Urothelium cell line (cell line): Measurements from ENCODE around the gene MAPT.

Source experiments
- DNase-seq: peaks from one replicate; pipeline ENCODE4 v3.0.0; 2011; ENCODE audit warnings: low spot score, mixed read lengths
- FAIRE-seq: peaks from 2 replicates; lab custom pipeline; 2011; peaks lifted over from hg19 to GRCh38; lab: Jason Lieb, UNC

The MAPT gene

DNA sequence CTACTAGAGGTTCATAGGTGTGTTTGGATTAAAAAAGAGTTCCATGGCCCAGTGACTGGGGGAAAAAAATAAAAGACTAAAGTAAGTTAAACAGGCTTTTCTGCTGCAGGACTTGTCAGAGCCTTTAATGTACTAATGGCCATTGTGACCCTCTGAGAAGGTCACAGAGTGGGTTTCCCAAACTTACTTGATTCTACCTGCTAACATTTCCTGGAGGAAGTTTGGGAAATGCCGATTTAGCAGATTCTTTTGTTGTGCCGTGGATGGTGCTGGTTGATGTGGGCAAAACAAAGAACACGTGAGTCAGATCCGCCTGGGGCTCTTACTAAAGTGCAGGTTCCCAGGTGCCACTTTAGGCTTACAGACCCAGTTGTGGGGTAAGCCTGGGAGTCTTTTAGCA, 91.1 kb downstream of the MAPT start:
- FAIRE-seq, result no peak
- DNase-seq, result no peak

DNA sequence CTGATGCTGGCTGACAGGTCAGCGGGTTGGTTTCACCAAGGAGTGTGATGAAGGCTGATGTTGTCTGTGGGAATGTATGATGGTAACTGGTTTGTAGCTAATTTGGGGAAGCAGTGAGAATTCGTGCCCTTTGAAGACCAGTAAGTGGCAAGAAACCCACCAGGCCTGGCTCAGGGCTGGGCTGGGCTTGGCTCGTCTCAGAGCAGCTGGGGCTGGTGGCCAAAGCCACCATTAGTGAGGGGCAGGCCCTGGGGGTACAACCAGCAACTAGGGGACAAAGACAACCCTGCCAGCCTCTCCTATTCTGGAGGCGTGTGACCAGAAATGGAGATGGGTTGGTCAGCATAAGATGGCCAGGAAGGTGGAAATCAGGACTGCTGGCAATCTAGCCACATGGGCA, 91.7 kb downstream of the MAPT start:
- no peak for FAIRE-seq

DNA sequence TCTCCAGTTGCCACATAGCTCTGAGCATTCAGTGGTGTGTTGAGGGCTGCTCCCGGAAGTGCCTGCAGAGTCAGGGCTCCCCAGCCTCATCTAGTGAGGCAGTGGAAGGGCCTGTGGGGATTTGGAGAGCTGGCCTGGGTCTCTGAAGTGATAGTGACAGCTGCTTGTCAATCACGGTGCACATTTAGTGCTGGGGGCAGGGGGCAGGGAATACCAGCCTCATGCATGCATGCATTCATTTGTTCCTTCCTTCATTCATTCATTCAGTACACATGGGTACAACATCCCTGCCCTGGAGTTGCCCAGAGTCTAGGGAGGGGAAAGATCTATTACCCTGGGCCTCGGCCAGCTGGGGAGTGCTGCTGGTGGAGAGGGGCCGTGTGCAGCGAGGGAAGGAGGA, 93.4 kb downstream of the MAPT start:
- no peak for FAIRE-seq
- DNase-seq, result no peak

More for the DNA sequence above, 91.7 kb downstream of the MAPT start:
- no peak for DNase-seq

DNA sequence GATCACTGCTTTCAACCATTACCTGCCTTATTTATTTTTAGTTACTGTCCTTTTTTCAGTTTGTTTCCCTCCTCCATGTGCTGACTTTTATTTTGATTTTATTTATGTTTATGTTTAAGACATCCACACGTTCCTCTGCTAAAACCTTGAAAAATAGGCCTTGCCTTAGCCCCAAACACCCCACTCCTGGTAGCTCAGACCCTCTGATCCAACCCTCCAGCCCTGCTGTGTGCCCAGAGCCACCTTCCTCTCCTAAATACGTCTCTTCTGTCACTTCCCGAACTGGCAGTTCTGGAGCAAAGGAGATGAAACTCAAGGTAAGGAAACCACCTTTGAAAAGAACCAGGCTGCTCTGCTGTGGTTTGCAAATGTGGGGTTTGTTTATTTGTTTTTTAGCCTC, 95.4 kb downstream of the MAPT start:
- DNase-seq, result no peak
- no peak for FAIRE-seq

DNA sequence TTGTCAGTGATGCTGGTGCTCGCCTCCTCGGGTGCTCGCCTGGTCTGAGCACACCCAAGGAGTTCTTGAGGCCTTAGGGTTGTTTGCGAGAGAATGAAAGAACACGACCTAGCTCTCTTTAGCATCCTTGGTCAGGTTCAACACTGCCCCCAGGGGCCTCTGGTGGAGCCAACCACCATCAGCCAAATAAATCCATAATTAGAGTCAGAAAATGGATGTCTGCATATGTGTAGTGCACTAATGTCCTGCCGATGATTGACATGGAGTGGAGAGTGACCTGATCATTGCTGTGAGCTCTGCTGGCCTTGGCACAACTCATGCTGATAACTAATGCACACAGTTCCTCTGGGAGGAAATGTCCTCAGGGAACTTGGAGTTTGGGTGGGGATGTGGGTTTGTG, 96.5 kb downstream of the MAPT start:
- no peak for FAIRE-seq
- DNase-seq, result no peak

DNA sequence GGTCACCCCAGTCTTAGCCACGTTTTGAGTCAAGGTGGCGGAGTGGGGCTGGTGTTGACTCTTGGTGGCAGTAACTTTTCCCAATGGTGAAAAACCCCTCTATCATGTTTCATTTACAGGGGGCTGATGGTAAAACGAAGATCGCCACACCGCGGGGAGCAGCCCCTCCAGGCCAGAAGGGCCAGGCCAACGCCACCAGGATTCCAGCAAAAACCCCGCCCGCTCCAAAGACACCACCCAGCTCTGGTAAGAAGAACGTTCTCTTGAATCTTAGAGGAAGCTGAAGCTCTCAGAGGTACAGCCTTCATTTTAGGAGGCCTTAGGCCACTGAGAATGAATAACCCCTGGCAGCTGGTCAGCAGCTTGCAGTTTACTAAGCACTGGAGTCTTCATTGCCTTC, 97.0 kb downstream of the MAPT start:
- FAIRE-seq (no peak), DNase-seq (no peak)

DNA sequence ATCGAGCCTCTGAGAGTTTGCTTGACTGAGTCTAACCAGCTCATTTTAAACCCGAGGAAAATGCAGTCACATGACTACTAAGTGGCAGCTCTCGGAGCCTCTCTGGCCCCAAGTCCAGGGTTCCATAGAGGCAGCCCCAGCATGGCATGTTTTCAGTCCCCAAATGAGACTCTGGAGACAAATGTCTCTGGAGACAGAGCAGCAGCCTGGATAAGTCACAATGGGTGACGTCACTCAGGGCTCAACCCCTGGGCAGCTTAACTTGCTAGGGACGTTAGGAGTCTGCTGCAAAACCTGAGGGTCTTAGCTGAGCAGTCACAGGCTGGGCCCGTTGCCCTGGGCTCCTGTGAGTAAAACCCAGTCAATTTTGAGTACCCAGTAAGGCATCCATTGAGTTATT, 97.8 kb downstream of the MAPT start:
- DNase-seq (no peak), FAIRE-seq (no peak)

DNA sequence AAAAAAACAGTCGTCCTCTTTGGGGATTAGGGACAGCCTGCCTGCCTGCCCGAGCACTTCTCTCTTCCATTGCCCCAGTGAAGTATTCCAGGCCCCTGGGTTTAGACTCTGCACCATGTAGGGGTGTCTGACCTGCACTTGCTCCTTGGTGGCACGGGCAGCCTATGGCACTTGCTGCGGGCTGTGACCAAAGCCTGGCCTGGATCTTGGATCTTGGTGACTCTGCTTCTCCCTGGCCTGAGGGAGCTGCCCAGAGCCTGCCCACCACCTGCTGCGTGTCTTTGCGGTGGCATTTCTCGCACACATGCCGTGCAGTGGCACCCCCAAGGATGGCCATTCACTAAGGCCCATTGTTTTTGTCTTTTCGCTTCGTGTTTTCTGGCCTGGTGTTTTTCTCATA, 98.5 kb downstream of the MAPT start:
- FAIRE-seq, result no peak
- no peak for DNase-seq

DNA sequence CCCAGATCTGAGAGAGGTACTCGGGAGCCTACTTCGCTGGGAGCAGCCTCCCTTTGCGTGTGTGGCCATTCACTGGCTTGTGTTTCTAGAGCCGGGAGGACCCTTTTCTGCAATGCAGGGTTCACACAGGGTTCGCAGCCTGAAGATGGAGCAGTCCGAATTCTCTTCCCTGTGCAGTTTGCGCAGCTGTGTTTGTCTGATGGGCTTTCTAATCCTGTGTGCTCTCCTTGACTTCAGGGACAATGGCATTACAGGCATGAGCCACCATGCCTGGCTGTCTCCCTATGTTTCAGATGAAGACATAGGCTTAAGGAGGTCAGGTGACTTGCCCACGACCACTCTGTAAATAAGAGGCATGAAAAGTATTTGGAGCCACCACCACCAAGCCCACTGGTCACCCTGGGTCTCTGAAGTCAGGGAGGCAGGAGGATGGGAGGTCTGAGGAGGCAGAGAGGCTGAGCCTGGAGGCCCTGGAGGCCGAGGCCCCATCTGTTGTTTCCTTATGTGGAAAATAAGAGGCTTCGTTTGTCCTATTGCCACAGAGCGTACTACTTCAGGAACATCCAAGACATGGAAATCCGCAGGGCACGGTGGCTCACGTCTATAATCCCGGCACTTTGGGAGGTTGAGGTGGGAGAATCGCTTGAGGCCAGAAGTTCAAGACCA, 99.7 kb downstream of the MAPT start:
- DNase-seq (no peak), FAIRE-seq (no peak)

DNA sequence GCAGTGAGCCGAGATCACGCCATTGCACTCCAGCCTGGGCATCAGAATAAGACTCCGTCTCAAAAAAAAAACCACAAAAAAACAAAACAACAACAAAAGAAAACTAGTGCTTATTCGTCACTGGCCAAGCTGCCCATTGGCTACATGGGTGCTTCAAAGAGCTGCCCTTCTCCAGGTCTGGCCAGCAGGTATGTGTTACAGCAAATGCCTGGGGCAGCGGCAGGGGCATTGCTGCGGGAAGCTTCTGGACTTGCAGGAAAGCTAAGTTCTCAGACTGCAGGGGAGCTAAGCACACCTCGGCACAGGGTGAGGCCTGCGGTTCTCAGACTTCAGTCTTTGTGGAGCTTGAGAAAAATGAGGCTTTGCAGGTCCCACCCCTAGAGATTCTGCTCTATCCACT, 100.6 kb downstream of the MAPT start:
- no peak for FAIRE-seq
- DNase-seq, result no peak

DNA sequence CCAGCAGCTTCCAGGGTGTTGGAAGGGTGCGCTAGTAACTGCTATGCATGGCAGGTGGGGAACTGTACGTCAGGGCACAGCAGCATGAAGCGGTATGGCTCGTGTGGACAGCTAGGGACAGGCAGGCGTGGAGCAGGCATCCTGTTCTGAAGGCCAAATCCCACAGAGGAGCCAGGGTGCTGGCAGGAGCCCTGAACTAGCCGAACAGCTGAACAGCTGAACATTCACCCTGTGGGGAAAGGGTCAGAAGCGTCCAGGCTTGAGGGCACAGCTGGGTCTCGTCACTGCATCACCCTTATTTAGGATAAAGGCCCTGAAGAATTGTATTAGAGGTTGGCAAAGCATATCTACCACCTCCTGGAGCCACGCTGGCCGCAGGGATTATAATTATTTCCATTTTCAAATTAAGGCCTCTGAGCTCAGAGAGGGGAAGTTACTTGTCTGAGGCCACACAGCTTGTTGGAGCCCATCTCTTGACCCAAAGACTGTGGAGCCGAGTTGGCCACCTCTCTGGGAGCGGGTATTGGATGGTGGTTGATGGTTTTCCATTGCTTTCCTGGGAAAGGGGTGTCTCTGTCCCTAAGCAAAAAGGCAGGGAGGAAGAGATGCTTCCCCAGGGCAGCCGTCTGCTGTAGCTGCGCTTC, 101.4 kb downstream of the MAPT start:
- no peak for FAIRE-seq

DNA sequence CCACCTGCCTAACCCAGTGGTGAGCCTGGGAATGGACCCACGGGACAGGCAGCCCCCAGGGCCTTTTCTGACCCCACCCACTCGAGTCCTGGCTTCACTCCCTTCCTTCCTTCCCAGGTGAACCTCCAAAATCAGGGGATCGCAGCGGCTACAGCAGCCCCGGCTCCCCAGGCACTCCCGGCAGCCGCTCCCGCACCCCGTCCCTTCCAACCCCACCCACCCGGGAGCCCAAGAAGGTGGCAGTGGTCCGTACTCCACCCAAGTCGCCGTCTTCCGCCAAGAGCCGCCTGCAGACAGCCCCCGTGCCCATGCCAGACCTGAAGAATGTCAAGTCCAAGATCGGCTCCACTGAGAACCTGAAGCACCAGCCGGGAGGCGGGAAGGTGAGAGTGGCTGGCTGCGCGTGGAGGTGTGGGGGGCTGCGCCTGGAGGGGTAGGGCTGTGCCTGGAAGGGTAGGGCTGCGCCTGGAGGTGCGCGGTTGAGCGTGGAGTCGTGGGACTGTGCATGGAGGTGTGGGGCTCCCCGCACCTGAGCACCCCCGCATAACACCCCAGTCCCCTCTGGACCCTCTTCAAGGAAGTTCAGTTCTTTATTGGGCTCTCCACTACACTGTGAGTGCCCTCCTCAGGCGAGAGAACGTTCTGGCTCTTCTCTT, 102.1 kb downstream of the MAPT start:
- DNase-seq, result no peak
- no peak for FAIRE-seq

More for the DNA sequence above, 101.4 kb downstream of the MAPT start:
- no peak for DNase-seq

DNA sequence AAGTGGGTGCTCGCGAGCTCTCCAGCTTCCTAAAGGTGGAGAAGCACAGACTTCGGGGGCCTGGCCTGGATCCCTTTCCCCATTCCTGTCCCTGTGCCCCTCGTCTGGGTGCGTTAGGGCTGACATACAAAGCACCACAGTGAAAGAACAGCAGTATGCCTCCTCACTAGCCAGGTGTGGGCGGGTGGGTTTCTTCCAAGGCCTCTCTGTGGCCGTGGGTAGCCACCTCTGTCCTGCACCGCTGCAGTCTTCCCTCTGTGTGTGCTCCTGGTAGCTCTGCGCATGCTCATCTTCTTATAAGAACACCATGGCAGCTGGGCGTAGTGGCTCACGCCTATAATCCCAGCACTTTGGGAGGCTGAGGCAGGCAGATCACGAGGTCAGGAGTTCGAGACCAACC, 102.8 kb downstream of the MAPT start:
- FAIRE-seq (no peak), DNase-seq (no peak)

DNA sequence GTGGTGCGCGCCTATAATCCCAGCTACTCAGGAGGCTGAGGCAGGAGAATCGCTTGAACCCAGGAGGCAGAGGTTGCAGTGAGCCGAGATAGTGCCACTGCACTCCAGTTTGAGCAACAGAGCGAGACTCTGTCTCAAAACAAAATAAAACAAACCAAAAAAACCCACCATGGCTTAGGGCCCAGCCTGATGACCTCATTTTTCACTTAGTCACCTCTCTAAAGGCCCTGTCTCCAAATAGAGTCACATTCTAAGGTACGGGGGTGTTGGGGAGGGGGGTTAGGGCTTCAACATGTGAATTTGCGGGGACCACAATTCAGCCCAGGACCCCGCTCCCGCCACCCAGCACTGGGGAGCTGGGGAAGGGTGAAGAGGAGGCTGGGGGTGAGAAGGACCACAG, 103.3 kb downstream of the MAPT start:
- DNase-seq (no peak), FAIRE-seq (no peak)

DNA sequence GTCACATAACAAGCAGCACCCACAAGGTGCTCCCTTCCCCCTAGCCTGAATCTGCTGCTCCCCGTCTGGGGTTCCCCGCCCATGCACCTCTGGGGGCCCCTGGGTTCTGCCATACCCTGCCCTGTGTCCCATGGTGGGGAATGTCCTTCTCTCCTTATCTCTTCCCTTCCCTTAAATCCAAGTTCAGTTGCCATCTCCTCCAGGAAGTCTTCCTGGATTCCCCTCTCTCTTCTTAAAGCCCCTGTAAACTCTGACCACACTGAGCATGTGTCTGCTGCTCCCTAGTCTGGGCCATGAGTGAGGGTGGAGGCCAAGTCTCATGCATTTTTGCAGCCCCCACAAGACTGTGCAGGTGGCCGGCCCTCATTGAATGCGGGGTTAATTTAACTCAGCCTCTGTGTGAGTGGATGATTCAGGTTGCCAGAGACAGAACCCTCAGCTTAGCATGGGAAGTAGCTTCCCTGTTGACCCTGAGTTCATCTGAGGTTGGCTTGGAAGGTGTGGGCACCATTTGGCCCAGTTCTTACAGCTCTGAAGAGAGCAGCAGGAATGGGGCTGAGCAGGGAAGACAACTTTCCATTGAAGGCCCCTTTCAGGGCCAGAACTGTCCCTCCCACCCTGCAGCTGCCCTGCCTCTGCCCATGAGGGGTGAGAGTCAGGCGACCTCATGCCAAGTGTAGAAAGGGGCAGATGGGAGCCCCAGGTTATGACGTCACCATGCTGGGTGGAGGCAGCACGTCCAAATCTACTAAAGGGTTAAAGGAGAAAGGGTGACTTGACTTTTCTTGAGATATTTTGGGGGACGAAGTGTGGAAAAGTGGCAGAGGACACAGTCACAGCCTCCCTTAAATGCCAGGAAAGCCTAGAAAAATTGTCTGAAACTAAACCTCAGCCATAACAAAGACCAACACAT, 104.9 kb downstream of the MAPT start, which contains the start of gene STH:
TSS of gene STH (plus strand) at position 264 of the 913 bp plus-strand sequence. CDS start at position 294, 30 bp downstream.
- no peak for DNase-seq

DNA sequence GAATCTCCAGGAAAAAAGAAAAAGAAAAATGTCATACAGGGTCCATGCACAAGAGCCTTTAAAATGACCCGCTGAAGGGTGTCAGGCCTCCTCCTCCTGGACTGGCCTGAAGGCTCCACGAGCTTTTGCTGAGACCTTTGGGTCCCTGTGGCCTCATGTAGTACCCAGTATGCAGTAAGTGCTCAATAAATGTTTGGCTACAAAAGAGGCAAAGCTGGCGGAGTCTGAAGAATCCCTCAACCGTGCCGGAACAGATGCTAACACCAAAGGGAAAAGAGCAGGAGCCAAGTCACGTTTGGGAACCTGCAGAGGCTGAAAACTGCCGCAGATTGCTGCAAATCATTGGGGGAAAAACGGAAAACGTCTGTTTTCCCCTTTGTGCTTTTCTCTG, 105.5 kb downstream of the MAPT start:
- FAIRE-seq (no peak), DNase-seq (no peak)

More for the DNA sequence above, 104.9 kb downstream of the MAPT start, which contains the start of gene STH:
- no peak for FAIRE-seq

DNA sequence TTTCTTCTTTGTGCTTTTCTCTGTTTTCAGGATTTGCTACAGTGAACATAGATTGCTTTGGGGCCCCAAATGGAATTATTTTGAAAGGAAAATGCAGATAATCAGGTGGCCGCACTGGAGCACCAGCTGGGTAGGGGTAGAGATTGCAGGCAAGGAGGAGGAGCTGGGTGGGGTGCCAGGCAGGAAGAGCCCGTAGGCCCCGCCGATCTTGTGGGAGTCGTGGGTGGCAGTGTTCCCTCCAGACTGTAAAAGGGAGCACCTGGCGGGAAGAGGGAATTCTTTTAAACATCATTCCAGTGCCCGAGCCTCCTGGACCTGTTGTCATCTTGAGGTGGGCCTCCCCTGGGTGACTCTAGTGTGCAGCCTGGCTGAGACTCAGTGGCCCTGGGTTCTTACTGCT, 105.9 kb downstream of the MAPT start:
- no peak for FAIRE-seq

DNA sequence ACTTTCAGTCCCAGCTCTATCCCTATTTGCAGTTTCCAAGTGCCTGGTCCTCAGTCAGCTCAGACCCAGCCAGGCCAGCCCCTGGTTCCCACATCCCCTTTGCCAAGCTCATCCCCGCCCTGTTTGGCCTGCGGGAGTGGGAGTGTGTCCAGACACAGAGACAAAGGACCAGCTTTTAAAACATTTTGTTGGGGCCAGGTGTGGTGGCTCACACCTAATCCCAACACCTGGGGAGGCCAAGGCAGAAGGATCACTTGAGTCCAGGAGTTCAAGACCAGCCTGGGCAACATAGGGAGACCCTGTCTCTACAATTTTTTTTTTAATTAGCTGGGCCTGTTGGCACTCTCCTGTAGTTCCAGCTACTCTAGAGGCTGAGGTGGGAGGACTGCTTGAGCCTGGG, 106.4 kb downstream of the MAPT start:
- no peak for DNase-seq
- no peak for FAIRE-seq

More for the DNA sequence above, 105.9 kb downstream of the MAPT start:
- no peak for DNase-seq

DNA sequence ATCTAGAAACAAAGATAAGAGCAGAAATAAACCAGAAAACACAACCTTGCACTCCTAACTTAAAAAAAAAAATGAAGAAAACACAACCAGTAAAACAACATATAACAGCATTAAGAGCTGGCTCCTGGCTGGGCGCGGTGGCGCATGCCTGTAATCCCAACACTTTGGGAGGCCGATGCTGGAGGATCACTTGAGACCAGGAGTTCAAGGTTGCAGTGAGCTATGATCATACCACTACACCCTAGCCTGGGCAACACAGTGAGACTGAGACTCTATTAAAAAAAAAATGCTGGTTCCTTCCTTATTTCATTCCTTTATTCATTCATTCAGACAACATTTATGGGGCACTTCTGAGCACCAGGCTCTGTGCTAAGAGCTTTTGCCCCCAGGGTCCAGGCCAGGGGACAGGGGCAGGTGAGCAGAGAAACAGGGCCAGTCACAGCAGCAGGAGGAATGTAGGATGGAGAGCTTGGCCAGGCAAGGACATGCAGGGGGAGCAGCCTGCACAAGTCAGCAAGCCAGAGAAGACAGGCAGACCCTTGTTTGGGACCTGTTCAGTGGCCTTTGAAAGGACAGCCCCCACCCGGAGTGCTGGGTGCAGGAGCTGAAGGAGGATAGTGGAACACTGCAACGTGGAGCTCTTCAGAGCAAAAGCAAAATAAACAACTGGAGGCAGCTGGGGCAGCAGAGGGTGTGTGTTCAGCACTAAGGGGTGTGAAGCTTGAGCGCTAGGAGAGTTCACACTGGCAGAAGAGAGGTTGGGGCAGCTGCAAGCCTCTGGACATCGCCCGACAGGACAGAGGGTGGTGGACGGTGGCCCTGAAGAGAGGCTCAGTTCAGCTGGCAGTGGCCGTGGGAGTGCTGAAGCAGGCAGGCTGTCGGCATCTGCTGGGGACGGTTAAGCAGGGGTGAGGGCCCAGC, 107.3 kb downstream of the MAPT start:
- FAIRE-seq, result peak; percentile 40

More for the DNA sequence above, 107.3 kb downstream of the MAPT start:
- no peak for DNase-seq
